SJCRH30 (cell line): ENCODE data around the gene GAD2. TPM values are rescaled to one million over a fixed set of nuclear protein-coding genes. Genes with fewer than 3 reads are reported as not detected.
A peak's percentile ranks its signal among the peaks of the same experiment; 100 is the strongest.
"Not testable (repeated sequence)": the region's sequence is repeated elsewhere in the genome, so short reads cannot be mapped to it uniquely, and the experiment has no call there.

Experiments
- DNase-seq, 2 experiments: peaks; one replicate each; pipeline ENCODE4 v3.0.0-alpha.2; 2015 to 2020
- H3K27ac ChIP-seq: fragments of 250-450 bp; sonication (Bioruptor Pico); 2 replicates; pipeline ENCODE4 v1.5.1; 2020; ENCODE audit warnings: mild to moderate bottlenecking, moderate library complexity
- H3K27me3 ChIP-seq: fragments of 250-450 bp; sonication (Bioruptor Pico); 2 replicates; pipeline ENCODE4 v1.5.1; 2020; ENCODE audit warnings: mild to moderate bottlenecking, moderate library complexity
- H3K36me3 ChIP-seq: fragments of 250-450 bp; sonication (Bioruptor Pico); 2 replicates; pipeline ENCODE4 v1.5.1; 2020; ENCODE audit warnings: mild to moderate bottlenecking, moderate library complexity
- H3K4me1 ChIP-seq: fragments of 250-450 bp; sonication (Bioruptor Pico); 2 replicates; pipeline ENCODE4 v1.5.1; 2020; ENCODE audit warnings: mild to moderate bottlenecking, moderate library complexity
- H3K4me3 ChIP-seq: fragments of 250-450 bp; sonication (Bioruptor Pico); 2 replicates; pipeline ENCODE4 v1.5.1; 2020; ENCODE audit warnings: mild to moderate bottlenecking, moderate library complexity
- H3K9me3 ChIP-seq: fragments of 250-450 bp; sonication (Bioruptor Pico); replicated peaks from 2 replicates; pipeline ENCODE4 v1.5.1; 2020; ENCODE audit warnings: mild to moderate bottlenecking, moderate library complexity
- total RNA-seq: library from RNA; depleted of rRNA; stranded (reverse); fragments of >200 nt; shearing (Covaris generic); gene quantifications from 2 replicates; pipeline ENCODE4 v1.2.3, GENCODE V29; 2014

GAD2 gene
- total RNA-seq, 1 experiment from 2014 or later, result not detected

- no peaks in the 10 kb centered on the region for H3K4me1 ChIP-seq
These were observed 97.9 kb downstream of the GAD2 start for GRCh38 chr10:26314265-26315013.

DNA sequence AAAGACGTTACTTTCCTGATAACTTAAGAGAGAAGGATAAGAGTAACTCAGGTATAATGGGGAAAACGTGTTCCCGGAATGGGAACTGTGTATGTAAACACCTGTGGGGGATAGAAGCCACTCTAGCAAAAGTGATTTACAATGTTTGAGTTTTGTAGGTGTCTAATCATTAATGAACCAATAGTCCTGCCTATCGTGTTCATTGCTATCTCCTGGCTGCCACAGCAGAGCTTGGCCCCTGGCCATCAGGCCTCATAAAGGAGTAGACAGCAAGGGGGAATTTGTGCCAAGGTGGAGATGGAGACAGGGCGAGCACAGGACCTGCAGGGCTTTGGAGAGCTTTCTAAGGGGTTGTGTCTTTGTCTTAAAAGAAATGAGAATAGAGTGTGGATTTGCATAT lies 102.1 kb downstream of the GAD2 start:
- no peak overlapping the region for H3K4me3 ChIP-seq
- H3K4me1 ChIP-seq, result no peaks in the 10 kb centered on the region
- no peaks in the 10 kb centered on the region for H3K36me3 ChIP-seq
- H3K27ac ChIP-seq, result no peak overlapping the region
- no peak for DNase-seq
- H3K27me3 ChIP-seq, result peaks cover 20% of the 10 kb centered on the region
- H3K9me3 ChIP-seq, result no peaks in the 10 kb centered on the region

More at GRCh38 chr10:26314265-26315013, 97.9 kb downstream of the GAD2 start:
- no peak overlapping the region for H3K4me3 ChIP-seq
- peaks cover 20% of the 10 kb centered on the region for H3K27me3 ChIP-seq
- H3K27ac ChIP-seq, result no peak overlapping the region
- H3K36me3 ChIP-seq, result no peaks in the 10 kb centered on the region
- no peaks in the 10 kb centered on the region for H3K9me3 ChIP-seq
- no peak for DNase-seq

- DNase-seq, result no peak
- Histone ChIP-seq H3K4me3 (no peak overlapping the region), H3K27ac (no peak overlapping the region), H3K9me3 (no peaks in the 10 kb centered on the region), H3K4me1 (no peaks in the 10 kb centered on the region), H3K27me3 (no peaks in the 10 kb centered on the region), H3K36me3 (no peaks in the 10 kb centered on the region)
These were observed 106.6 kb downstream of the GAD2 start for GRCh38 chr10:26323219-26323618.

GRCh38 chr10:26326851-26327250 lies 110.3 kb downstream of the GAD2 start:
- Histone ChIP-seq H3K27me3 (peaks cover 6% of the 10 kb centered on the region; the same call in 1 of the 2 replicates), H3K36me3 (no peaks in the 10 kb centered on the region), H3K4me1 (no peaks in the 10 kb centered on the region), H3K9me3 (no peaks in the 10 kb centered on the region), H3K27ac (no peak overlapping the region), H3K4me3 (no peak overlapping the region)
- no peak for DNase-seq

GRCh38 chr10:26327811-26328210 lies 111.2 kb downstream of the GAD2 start:
- Histone ChIP-seq H3K9me3 (no peaks in the 10 kb centered on the region), H3K27ac (no peak overlapping the region), H3K27me3 (peaks cover 10% of the 10 kb centered on the region; the same call in 1 of the 2 replicates), H3K4me3 (no peak overlapping the region), H3K4me1 (no peaks in the 10 kb centered on the region), H3K36me3 (no peaks in the 10 kb centered on the region)
- no peak for DNase-seq

- DNase-seq, result no peak
- H3K4me1 ChIP-seq, result no peaks in the 10 kb centered on the region
- no peak overlapping the region for H3K4me3 ChIP-seq
- H3K27ac ChIP-seq, result no peak overlapping the region
- peaks cover 10% of the 10 kb centered on the region; the same call in 1 of the 2 replicates for H3K27me3 ChIP-seq
- peaks cover 12% of the 10 kb centered on the region for H3K9me3 ChIP-seq
- H3K36me3 ChIP-seq, result no peaks in the 10 kb centered on the region
These were observed 114.8 kb downstream of the GAD2 start for GRCh38 chr10:26331371-26331770.

DNA sequence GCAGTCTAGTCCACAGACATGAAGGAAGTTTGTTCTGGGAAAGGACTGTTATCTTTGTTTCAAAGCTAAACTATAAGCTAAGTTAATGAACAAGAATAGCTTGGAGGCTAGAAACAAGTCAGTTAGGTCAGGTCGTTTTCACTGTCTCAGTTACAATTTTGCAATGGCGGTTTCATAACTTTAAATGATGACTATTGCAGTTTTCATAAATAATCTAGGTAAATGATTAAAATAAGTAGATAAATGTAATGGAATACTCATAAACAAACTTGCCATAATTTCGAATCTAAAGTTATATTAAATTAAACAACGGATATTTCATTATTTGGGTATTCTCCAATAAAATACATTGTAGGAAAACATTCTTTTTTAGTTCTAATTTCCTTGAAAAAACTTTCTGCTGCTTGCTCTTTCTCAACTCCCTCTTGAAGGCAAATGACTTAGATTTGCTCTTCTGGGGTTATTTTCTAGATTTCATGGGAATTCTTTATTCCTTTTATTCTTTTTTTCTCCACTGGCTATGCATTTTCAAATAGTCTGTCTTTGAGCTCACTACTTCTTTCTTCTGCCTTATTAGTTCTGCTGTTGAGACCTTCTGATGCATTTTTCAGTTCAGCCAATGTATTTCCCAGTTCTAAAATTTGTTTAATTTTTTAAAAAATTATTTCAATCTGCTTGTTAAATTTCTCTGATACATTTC lies 117.8 kb downstream of the GAD2 start:
- no peaks in the 10 kb centered on the region for H3K36me3 ChIP-seq

DNA sequence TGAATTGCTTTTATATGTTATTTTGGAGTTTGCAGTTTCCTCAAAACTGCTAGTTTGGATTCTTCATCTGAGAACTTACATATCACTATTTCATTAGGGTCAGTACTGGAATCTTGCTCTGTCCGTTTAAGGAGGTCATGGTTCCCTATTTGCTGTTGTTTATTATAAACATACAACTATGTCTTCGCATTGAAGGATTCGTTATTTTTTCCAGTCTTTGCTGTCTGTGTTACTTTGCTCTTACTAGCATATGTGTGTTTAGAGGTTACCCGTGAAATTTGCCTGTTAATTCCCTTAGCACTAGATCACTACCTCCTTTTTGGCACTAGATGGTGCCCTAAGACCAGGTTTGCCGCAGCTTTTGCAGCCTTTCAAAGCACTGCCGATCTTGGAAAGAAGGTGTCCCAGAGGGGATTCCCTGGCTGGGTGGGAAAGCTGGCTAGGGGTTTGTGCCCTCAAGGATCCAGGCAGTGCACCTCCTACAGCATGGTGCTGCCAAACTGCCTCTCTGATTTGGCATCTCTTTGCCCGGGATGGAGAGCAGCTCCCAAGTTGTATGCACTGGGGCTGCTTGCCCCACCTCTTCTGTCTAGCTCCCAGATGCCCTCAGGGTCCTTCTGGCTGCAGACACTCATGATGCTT lies 118.5 kb downstream of the GAD2 start:
- H3K4me1 ChIP-seq, result no peaks in the 10 kb centered on the region
- H3K36me3 ChIP-seq, result no peaks in the 10 kb centered on the region
- H3K27ac ChIP-seq, result no peak overlapping the region
- H3K27me3 ChIP-seq, result peaks cover 10% of the 10 kb centered on the region; the same call in 1 of the 2 replicates
- peaks cover 12% of the 10 kb centered on the region for H3K9me3 ChIP-seq
- no peak overlapping the region for H3K4me3 ChIP-seq
- DNase-seq, result peak; percentile 45 to 76

More for the DNA sequence above, 117.8 kb downstream of the GAD2 start:
- Histone ChIP-seq H3K9me3 (peaks cover 12% of the 10 kb centered on the region), H3K27ac (no peak overlapping the region), H3K4me1 (no peaks in the 10 kb centered on the region), H3K27me3 (peaks cover 10% of the 10 kb centered on the region; the same call in 1 of the 2 replicates), H3K4me3 (no peak overlapping the region)
- no peak for DNase-seq

DNA sequence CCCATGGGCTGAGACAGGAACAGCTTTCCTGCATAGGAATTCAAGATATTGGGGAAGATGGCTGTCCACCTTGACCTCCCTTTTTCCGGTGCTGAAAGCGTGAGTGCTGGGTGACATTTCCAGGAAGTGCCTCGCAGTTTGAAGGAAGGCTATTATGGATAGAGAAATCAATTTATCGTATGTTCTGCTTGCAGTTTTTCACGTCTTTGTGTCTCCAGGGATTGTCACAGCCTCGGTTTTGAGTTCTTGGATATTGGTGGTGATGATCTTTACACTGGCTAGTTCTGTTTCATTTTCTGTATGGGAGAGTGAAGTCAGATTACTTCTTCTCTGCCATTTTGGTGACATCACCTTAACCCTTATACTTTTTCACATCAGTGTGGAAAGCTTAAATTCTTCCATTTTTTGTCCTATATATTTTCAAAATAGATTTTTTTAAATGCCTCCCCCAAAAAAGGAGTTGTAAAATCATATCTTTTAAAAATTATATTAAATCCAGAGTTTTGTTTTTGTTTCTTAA lies 119.1 kb downstream of the GAD2 start:
- Histone ChIP-seq H3K27ac (no peak overlapping the region), H3K36me3 (no peaks in the 10 kb centered on the region), H3K27me3 (peaks cover 7% of the 10 kb centered on the region; the same call in 1 of the 2 replicates), H3K4me3 (no peak overlapping the region), H3K4me1 (no peaks in the 10 kb centered on the region), H3K9me3 (peaks cover 12% of the 10 kb centered on the region)
- DNase-seq, result no peak

DNA sequence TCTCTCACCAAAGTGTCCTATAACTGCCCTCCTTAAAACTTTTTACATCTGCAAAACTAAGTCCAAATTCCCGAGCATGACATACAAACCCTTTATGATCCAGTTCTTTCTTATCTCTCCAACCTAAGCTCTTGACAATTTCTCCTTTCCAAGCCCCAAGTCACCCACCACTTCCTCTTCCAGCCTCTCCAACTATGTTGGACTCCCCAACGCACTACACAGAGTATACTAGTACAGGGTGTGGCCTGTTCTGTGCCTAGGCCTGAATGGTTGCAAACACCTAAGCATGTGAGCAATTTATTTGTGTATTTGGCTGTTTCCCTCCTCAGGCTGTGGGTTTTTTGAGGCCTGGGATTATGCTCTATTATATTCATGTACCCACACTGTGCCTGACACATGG lies 120.4 kb downstream of the GAD2 start:
- no peak for DNase-seq
- no peaks in the 10 kb centered on the region for H3K4me1 ChIP-seq
- no peaks in the 10 kb centered on the region for H3K36me3 ChIP-seq
- H3K27me3 ChIP-seq, result 0 out of 2 replicates have a peak, but pooled peaks cover 4% of the 10 kb centered on the region
- H3K27ac ChIP-seq, result no peak overlapping the region
- H3K9me3 ChIP-seq, result peaks cover 12% of the 10 kb centered on the region
- H3K4me3 ChIP-seq, result no peak overlapping the region

DNA sequence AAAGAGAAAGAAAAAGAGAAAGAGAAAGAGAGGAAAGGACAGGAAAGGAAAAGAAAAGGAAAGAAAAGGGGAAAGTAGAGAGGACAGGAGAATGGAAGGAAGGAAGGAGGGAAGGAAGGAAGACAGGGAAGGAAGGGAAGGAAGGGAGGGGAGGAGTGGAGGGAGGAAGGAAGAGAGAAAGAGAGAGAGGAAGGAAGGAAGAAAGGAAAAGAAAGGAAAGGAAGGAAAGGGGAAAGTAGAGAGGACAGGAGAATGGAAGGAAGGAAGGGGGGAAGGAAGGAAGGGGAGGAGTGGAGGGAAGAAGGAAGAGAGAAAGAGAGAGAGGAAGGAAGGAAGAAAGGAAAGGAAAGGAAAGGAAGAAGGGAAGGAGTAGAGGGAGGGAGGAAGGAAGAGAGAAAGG lies 125.1 kb downstream of the GAD2 start:
- Histone ChIP-seq H3K9me3 (no peaks in the 10 kb centered on the region), H3K27me3 (no peaks in the 10 kb centered on the region; the same call in 1 of the 2 replicates), H3K36me3 (no peaks in the 10 kb centered on the region), H3K27ac (no peak overlapping the region), H3K4me3 (no peak overlapping the region), H3K4me1 (no peaks in the 10 kb centered on the region)
- DNase-seq, result no peak

GRCh38 chr10:26348821-26349417 lies 132.3 kb downstream of the GAD2 start:
- H3K4me3 ChIP-seq, H3K27ac ChIP-seq, H3K36me3 ChIP-seq, DNase-seq, H3K9me3 ChIP-seq, H3K4me1 ChIP-seq: not testable (repeated sequence)
- H3K27me3 ChIP-seq, result peaks cover 12% of the 10 kb centered on the region; the same call in 1 of the 2 replicates
